ENCODE data around the gene FGFBP1. TPM values are rescaled to one million over a fixed set of nuclear protein-coding genes. Genes with fewer than 3 reads are reported as not detected.

Gene FGFBP1
- total and polyA plus RNA-seq, 9 of the 15 experiments (the other 6 are each of a cell fraction or from before 2014, with no cell fraction given), result not detected

DNA sequence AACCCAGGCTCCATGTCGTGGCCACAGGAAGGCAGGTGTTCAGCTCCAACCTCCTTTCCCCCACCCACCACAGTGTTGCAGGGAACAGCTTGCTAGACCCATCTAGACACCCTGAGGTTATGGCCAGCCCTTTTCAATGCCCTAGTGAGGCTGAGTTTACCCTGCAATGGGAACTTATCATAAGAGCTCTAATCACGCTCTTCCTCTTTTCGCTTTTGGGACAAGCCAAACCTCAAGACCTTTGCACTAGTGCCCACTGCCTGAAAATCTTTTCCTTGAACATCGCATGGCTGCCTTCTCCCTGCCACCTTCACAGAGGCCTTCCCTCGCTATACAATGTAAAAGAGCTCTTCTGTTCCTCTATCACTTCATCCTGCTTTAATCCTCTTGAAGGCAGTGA lies 26.8 kb upstream of the FGFBP1 start (continued):
- TF ChIP-seq ZNF398 (CRISPR knock-in tag; IDR thresholded peaks at IDR 0.05), result no peak
- no peak for TF ChIP-seq ETS2 (tag; IDR thresholded peaks at IDR 0.05; ENCODE audit: borderline replicate concordance, poor library complexity, severe bottlenecking)

DNA sequence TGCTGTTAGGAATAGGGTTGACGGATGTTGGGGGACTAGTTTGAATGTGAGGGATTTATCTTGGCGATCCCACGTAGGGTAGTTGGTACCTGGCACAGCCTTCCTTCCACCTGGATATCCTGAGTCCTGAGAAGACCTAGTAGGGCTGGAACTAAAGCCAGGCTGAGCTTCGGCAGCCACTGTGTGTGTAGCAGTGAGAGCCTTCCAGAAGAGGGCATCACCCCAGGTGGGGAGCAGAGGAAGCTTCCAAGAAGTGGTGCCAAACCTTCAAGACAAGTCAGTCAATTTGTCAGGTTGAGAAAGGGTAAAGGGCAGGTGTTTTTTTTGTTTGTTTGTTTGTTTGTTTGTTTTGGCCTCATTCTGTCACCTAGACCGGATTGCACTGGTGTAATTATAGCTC lies 25.6 kb upstream of the FGFBP1 start:
- no peak for FAIRE-seq
- 0% methylated on average over 5 of the region's 5 CpGs for WGBS (ENCODE audit: insufficient coverage, low coverage, missing lambda C conversion rate)
- H4K20me1 ChIP-seq (replicated peaks; ENCODE audit: control insufficient read depth, insufficient read depth, low read length), result no peaks in the 10 kb centered on the region
- H3K9me3 ChIP-seq (replicated peaks; ENCODE audit: control insufficient read depth, insufficient read depth, low read depth, low read length), result no peaks in the 10 kb centered on the region
- H3K9me1 ChIP-seq (ENCODE audit: control insufficient read depth, insufficient read depth, low read length), result no peaks in the 10 kb centered on the region
- in situ Hi-C loops (cut with MboI) (no loop called here), intact Hi-C loops (cut with micrococcal nuclease) (loop anchor here (5.0 kb wide), 1 partner anchor 38 kb away; no protein-coding TSS in a partner anchor)
- H3K9ac ChIP-seq (ENCODE audit: insufficient read depth in 1 of 2, low read depth in 2 of 2, low read length in 2 of 2), result no peak overlapping the region
- 0 out of 3 replicates have a peak, but pooled peaks have one; percentile 39 for ATAC-seq
- no peaks in the 10 kb centered on the region for H3K36me3 ChIP-seq (ENCODE audit: control insufficient read depth, insufficient read depth, low read length)
- no peak overlapping the region for H3K4me3 ChIP-seq
- no peak overlapping the region for H3K27ac ChIP-seq (ENCODE audit: extremely low read depth, low read depth, low read length)
- CTCF ChIA-PET (ENCODE audit: low intra/inter-chr PET ratio), result interaction anchor here (0.7 kb wide), 1 partner anchor 8 kb away, joined by 3 read pairs; no protein-coding TSS in a partner anchor
- no peak overlapping the region for H3K4me2 ChIP-seq (ENCODE audit: insufficient read depth, low read length)
- BruUV-seq (replicated peaks), result no TSS peak
- no peak overlapping the region for H2AFZ ChIP-seq (ENCODE audit: low read depth, low read length)
- H3K4me1 ChIP-seq (replicated peaks in 1 of 2; ENCODE audit: control insufficient read depth in 2 of 2, insufficient read depth in 2 of 2, low read length in 2 of 2), result peaks cover 0 to 5% of the 10 kb centered on the region in 2 experiments; a peak in 1 of 5 replicates
- no peak for DNase-seq (ENCODE audit: extremely low read depth in 1 of 4, low spot score in 3 of 4)
- H3K27me3 ChIP-seq (ENCODE audit: control insufficient read depth in 2 of 2, insufficient read depth in 2 of 2, low read length in 2 of 2), result peaks cover 0 to 11% of the 10 kb centered on the region in 2 experiments; a peak in 3 of 5 replicates
- TF ChIP-seq CTCF (IDR thresholded peaks at IDR 0.05 in 2 of 3, conservative IDR thresholded peaks at IDR 0.05 in 1 of 3; ENCODE audit: insufficient read depth in 2 of 3, low read depth in 1 of 3, low read length in 3 of 3) (peak in 1 of 3 experiments; percentile 25; a peak in 2 of 6 replicates), TAF15 (IDR thresholded peaks at IDR 0.05; ENCODE audit: low read depth, low read length) (no peak)
- no peaks in the 10 kb centered on the region for H3K79me2 ChIP-seq (ENCODE audit: control insufficient read depth, insufficient read depth, low read length)
- POLR2A ChIA-PET, result interaction anchor here (0.5 to 0.6 kb wide), 2 partner anchors 31 to 315 kb away, joined by 3 read pairs; no protein-coding TSS in a partner anchor
